BLaER1 (cell line): ENCODE results near the gene USP13.
A peak's percentile ranks its signal among the peaks of the same experiment; 100 is the strongest.

Source experiments
- H3K27ac ChIP-seq: shearing (Covaris generic); formaldehyde crosslinking; 2 replicates; pipeline ENCODE4 v1.8.1; 2022
- H3K27me3 ChIP-seq: shearing (Covaris generic); formaldehyde crosslinking; 2 replicates; pipeline ENCODE4 v1.8.1; 2022
- H3K36me3 ChIP-seq: shearing (Covaris generic); formaldehyde crosslinking; 2 replicates; pipeline ENCODE4 v1.8.1; 2022
- H3K4me1 ChIP-seq: shearing (Covaris generic); formaldehyde crosslinking; 2 replicates; pipeline ENCODE4 v1.8.1; 2022
- H3K4me2 ChIP-seq: shearing (Covaris generic); formaldehyde crosslinking; 2 replicates; pipeline ENCODE4 v1.8.1; 2022
- H3K4me3 ChIP-seq: shearing (Covaris generic); formaldehyde crosslinking; 2 replicates; pipeline ENCODE4 v1.8.1; 2022
- H3K9ac ChIP-seq: shearing (Covaris generic); formaldehyde crosslinking; 2 replicates; pipeline ENCODE4 v1.8.1; 2022
- H3K9me3 ChIP-seq: shearing (Covaris generic); formaldehyde crosslinking; 2 replicates; pipeline ENCODE4 v1.8.1; 2022
- H4K20me1 ChIP-seq: shearing (Covaris generic); formaldehyde crosslinking; 2 replicates; pipeline ENCODE4 v1.8.1; 2022
- Cebpa-rat ChIP-seq: shearing (Covaris generic); IDR thresholded peaks from 2 replicates; pipeline ENCODE4 v1.8.1; 2022

Gene USP13

DNA sequence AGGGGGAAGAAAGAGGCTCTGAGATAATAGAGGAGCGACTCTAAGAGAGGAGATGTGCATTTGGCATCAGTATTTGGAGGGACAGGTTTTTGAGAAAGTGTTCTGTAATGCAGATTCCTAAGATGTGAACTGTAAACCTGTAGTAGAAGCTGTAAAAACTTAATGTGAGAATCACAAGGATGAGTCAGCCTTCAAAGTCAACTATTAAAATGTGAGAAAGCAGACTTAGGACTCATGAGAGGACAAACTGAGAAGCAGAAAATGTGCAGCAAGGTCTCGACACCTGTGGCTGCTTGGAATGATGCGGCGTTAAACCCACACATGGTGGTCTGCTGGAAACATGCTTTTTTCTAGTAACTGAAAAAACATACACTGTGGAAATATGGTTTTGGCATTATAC is 36.0 kb downstream of the USP13 start:
- no peak overlapping the region for H3K4me2 ChIP-seq
- no peak for TF ChIP-seq Cebpa-rat

GRCh38 chr3:179694731-179695130 is 41.9 kb downstream of the USP13 start:
- Histone ChIP-seq H3K9me3 (0 out of 2 replicates have a peak, but pooled peaks cover 8% of the 10 kb centered on the region), H3K4me2 (peak overlapping the region; percentile 61; the same call in 1 of the 2 replicates), H3K27me3 (no peaks in the 10 kb centered on the region), H3K4me1 (peaks cover 17% of the 10 kb centered on the region), H3K4me3 (no peak overlapping the region), H3K36me3 (peaks cover 47% of the 10 kb centered on the region), H3K9ac (no peak overlapping the region), H3K27ac (no peak overlapping the region), H4K20me1 (peaks cover 27% of the 10 kb centered on the region)
- no peak for TF ChIP-seq Cebpa-rat

More for the DNA sequence above, 36.0 kb downstream of the USP13 start:
- Histone ChIP-seq H3K4me1 (no peaks in the 10 kb centered on the region), H3K27ac (no peak overlapping the region), H4K20me1 (peaks cover 6% of the 10 kb centered on the region; the same call in 1 of the 2 replicates), H3K9me3 (0 out of 2 replicates have a peak, but pooled peaks cover 8% of the 10 kb centered on the region), H3K36me3 (peaks cover 95% of the 10 kb centered on the region), H3K4me3 (no peak overlapping the region), H3K9ac (no peak overlapping the region), H3K27me3 (no peaks in the 10 kb centered on the region)

- Histone ChIP-seq H3K27ac (peak overlapping the region; percentile 36; the same call in 1 of the 2 replicates), H4K20me1 (peaks cover 27% of the 10 kb centered on the region), H3K27me3 (no peaks in the 10 kb centered on the region), H3K9ac (no peak overlapping the region), H3K36me3 (peaks cover 46% of the 10 kb centered on the region), H3K4me1 (peaks cover 17% of the 10 kb centered on the region), H3K9me3 (0 out of 2 replicates have a peak, but pooled peaks cover 5% of the 10 kb centered on the region), H3K4me2 (peak overlapping the region; percentile 61), H3K4me3 (no peak overlapping the region)
- no peak for TF ChIP-seq Cebpa-rat
Observed at GRCh38 chr3:179695672-179696313, 43.0 kb downstream of the USP13 start.

DNA sequence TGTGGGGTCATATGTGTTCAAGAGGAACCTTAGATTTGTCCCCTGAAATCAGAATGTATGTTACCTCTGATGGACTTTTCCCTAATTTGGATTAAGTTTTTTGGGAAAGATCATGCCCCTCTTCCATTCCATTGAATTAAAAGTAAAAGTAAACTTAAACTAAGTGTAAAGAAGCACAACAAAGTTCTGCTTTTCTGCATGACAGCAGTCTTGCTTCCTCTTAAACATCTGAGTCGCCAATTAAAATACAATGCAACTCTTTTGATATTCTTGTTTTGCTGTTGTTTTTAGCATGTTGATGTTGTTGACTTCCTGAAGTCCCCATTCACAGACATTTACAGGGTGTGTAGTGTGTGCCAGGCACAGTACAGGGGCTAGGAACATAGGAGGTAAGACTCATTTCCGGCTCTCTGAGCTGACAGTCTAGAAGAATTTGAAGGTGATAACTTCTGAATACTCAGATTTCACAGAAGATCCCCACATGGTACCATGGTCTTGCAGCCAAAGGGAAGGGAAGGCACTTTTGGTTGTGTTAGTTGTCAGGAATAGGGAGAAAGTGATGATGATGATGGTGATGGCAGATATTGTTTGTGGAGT is 45.0 kb downstream of the USP13 start:
- H3K4me3 ChIP-seq: no peak overlapping the region
- no peak overlapping the region for H3K9ac ChIP-seq
- H3K4me1 ChIP-seq: peaks cover 17% of the 10 kb centered on the region
- H3K27me3 ChIP-seq: no peaks in the 10 kb centered on the region
- peaks cover 46% of the 10 kb centered on the region for H3K36me3 ChIP-seq
- 0 out of 2 replicates have a peak, but pooled peaks cover 3% of the 10 kb centered on the region for H3K9me3 ChIP-seq
- no peak for TF ChIP-seq Cebpa-rat
- H3K4me2 ChIP-seq: no peak overlapping the region
- no peak overlapping the region for H3K27ac ChIP-seq
- peaks cover 27% of the 10 kb centered on the region for H4K20me1 ChIP-seq

- Histone ChIP-seq H3K9me3 (no peaks in the 10 kb centered on the region), H3K27me3 (no peaks in the 10 kb centered on the region), H3K4me3 (no peak overlapping the region), H3K36me3 (peaks cover 55% of the 10 kb centered on the region), H3K27ac (no peak overlapping the region), H3K4me2 (no peak overlapping the region), H3K9ac (no peak overlapping the region), H4K20me1 (peaks cover 17% of the 10 kb centered on the region), H3K4me1 (peaks cover 6% of the 10 kb centered on the region)
- TF ChIP-seq Cebpa-rat: no peak
Observed at GRCh38 chr3:179700716-179701115, 47.9 kb downstream of the USP13 start.

DNA sequence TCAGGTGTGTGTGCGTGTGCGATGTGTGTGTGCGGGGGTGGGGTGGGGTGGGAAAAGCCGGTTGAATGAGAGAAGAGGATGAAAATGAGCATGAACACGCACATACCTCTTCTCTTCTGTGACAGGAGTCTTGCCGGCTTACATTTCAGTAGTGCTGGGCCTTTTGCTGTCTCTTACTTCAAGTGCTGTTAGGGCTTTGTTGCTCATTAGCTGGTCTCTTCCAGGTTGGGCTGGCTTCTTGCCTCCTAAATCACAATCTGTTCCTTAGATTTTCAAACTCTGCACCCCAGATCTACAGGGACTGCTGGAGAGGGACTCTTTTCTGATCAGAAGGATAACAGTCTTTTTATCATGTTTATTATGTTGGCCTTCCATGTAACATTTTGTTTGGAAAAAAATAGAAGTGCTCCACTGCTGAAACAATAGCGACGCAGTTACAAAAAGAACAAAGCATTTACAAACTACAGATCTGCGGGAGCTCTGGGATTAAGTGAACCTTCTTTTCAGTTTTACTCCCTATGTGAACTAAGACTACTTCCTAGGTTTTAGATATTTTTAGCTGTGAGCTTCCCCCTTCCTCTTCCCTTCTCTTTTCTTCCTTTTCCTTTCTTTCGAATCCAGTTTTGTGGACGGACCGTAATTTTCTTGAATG is 48.5 kb downstream of the USP13 start:
- Histone ChIP-seq H3K27ac (no peak overlapping the region), H4K20me1 (peaks cover 11% of the 10 kb centered on the region; the same call in 1 of the 2 replicates), H3K4me1 (peaks cover under 1% of the 10 kb centered on the region), H3K9ac (no peak overlapping the region), H3K4me3 (no peak overlapping the region), H3K27me3 (no peaks in the 10 kb centered on the region), H3K4me2 (no peak overlapping the region), H3K9me3 (no peaks in the 10 kb centered on the region), H3K36me3 (peaks cover 61% of the 10 kb centered on the region)
- TF ChIP-seq Cebpa-rat: no peak

GRCh38 chr3:179702271-179702947 is 49.6 kb downstream of the USP13 start:
- Histone ChIP-seq H3K36me3 (peaks cover 70% of the 10 kb centered on the region), H3K9me3 (no peaks in the 10 kb centered on the region), H3K4me3 (no peak overlapping the region), H3K4me1 (no peaks in the 10 kb centered on the region; the same call in 1 of the 2 replicates), H3K4me2 (no peak overlapping the region), H3K27ac (no peak overlapping the region), H4K20me1 (peaks cover 4% of the 10 kb centered on the region; the same call in 1 of the 2 replicates), H3K27me3 (no peaks in the 10 kb centered on the region), H3K9ac (no peak overlapping the region)
- TF ChIP-seq Cebpa-rat: no peak

GRCh38 chr3:179703816-179704215 is 51.0 kb downstream of the USP13 start:
- TF ChIP-seq Cebpa-rat: no peak
- H3K36me3 ChIP-seq: peaks cover 84% of the 10 kb centered on the region
- H3K4me3 ChIP-seq: no peak overlapping the region
- no peaks in the 10 kb centered on the region for H3K9me3 ChIP-seq
- no peaks in the 10 kb centered on the region for H3K27me3 ChIP-seq
- H3K27ac ChIP-seq: no peak overlapping the region
- no peaks in the 10 kb centered on the region for H3K4me1 ChIP-seq
- H4K20me1 ChIP-seq: peaks cover 12% of the 10 kb centered on the region; the same call in 1 of the 2 replicates
- H3K4me2 ChIP-seq: no peak overlapping the region
- H3K9ac ChIP-seq: no peak overlapping the region

DNA sequence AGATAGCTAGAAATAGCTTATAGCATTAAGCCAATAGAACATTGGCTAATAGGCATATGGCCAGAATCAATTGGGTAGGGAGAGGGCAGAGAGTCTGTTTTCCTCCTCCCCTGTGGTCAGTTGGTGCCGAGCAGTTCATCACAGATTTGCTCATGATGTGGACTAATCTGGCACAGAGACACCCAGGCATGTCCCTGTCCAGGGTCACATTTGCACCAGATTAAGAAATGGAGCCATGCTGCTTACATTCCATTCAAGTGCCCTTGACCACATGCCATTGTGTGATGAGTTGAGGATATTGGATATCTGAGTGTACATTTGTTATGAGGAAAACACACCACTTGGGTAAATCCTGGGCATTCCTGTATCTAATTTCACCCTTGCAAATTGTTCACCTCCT is 53.4 kb downstream of the USP13 start:
- H3K4me3 ChIP-seq: no peak overlapping the region
- no peaks in the 10 kb centered on the region for H3K4me1 ChIP-seq
- H4K20me1 ChIP-seq: peaks cover 18% of the 10 kb centered on the region; the same call in 1 of the 2 replicates
- peaks cover 95% of the 10 kb centered on the region for H3K36me3 ChIP-seq
- no peaks in the 10 kb centered on the region for H3K27me3 ChIP-seq
- H3K9me3 ChIP-seq: no peaks in the 10 kb centered on the region
- H3K9ac ChIP-seq: no peak overlapping the region
- no peak overlapping the region for H3K27ac ChIP-seq
- no peak overlapping the region for H3K4me2 ChIP-seq
- no peak for TF ChIP-seq Cebpa-rat
